BLaER1 treated with 17β-estradiol and CSF1 and Interleukin-3, amounts not matched to agents 10 nM and 100 nM (cell line): Measurements from ENCODE around the gene BMERB1.
A peak's percentile ranks its signal among the peaks of the same experiment; 100 is the strongest.

ENCODE experiments used
- H3K27ac ChIP-seq, 11 experiments: shearing (Covaris generic); formaldehyde crosslinking; 2 replicates each; pipeline ENCODE4 v1.8.1; 2022
- H3K27me3 ChIP-seq, 11 experiments: shearing (Covaris generic); formaldehyde crosslinking; 2 replicates each; pipeline ENCODE4 v1.8.1; 2022
- H3K36me3 ChIP-seq, 11 experiments: shearing (Covaris generic); formaldehyde crosslinking; 2 replicates each; pipeline ENCODE4 v1.8.1; 2022
- H3K4me1 ChIP-seq, 10 experiments: shearing (Covaris generic); formaldehyde crosslinking; 2 replicates each; pipeline ENCODE4 v1.8.1; 2022
- H3K4me2 ChIP-seq, 11 experiments: shearing (Covaris generic); formaldehyde crosslinking; 2 replicates each; pipeline ENCODE4 v1.8.1; 2022
- H3K4me3 ChIP-seq, 10 experiments: shearing (Covaris generic); formaldehyde crosslinking; 2 replicates each; pipeline ENCODE4 v1.8.1; 2022
- H3K9ac ChIP-seq, 11 experiments: shearing (Covaris generic); formaldehyde crosslinking; 2 replicates each; pipeline ENCODE4 v1.8.1; 2022
- H3K9me3 ChIP-seq, 11 experiments: shearing (Covaris generic); formaldehyde crosslinking; replicated peaks in 1 of 11; 2 replicates each; pipeline ENCODE4 v1.8.1; 2022
- H4K20me1 ChIP-seq, 11 experiments: shearing (Covaris generic); formaldehyde crosslinking; 2 replicates each; pipeline ENCODE4 v1.8.1; 2022
- Cebpa-rat ChIP-seq, 11 experiments: shearing (Covaris generic); IDR thresholded peaks; 2 replicates each; pipeline ENCODE4 v1.8.1; 2022

BMERB1 gene

DNA sequence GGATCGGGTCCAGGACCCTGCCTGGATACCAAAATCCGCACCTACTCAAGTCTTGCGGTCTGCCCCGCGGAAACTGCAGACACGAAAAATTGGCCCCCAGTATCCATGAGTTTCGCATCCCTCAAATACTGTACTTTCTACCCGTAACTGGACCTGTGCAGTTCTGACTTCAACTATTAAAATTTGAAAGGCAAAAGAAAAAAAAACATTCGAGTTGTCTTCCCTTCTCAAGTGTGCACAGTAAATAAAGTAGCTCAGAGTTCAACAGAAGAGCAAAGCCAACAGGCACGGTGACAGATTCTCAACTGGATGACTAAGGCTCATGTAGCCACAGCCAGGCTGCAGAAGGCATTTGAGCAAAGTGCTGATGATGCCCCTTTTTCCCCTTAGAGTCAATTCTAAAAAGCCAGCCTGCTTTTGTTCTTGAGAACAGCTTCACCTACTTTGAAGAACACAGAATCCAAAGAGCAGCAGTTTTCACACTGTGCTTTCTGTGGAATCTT is 176.0 kb downstream of the BMERB1 start:
- Histone ChIP-seq H4K20me1 (no peaks in the 10 kb centered on the region; a peak in 1 of 22 replicates), H3K36me3 (peaks cover 99 to 100% (median 100%) of the 10 kb centered on the region in 11 experiments), H3K27ac (peak overlapping the region in 2 of 11 experiments; percentile 36; a peak in 3 of 22 replicates), H3K4me2 (peak overlapping the region in 3 of 11 experiments; percentile 28 to 68 (median 36); a peak in 5 of 22 replicates), H3K4me3 (no peak overlapping the region), H3K27me3 (no peaks in the 10 kb centered on the region), H3K4me1 (peaks cover 0 to 69% (median 4%) of the 10 kb centered on the region in 10 experiments; a peak in 9 of 20 replicates), H3K9ac (no peak overlapping the region), H3K9me3 (no peaks in the 10 kb centered on the region)
- no peak for TF ChIP-seq Cebpa-rat (IDR thresholded peaks at IDR 0.05)

DNA sequence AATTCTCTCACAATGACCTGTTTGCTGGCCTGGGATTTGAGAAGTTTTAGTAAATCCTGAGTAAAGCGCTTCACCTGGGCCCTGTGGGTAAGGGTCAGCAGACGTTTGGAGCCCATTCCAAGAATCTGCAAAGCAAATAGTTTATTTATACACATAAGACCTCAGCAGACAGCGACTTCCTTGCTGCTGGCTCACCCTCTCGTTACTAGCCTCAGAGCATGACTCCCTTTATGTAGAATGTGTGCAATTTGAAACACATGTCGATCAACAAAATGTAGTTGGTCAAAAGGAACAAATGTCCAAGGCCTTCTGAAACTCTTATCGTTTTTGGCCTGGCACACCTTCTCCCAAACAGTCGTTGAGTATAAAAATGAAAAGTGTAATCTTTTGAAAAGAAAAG is 177.2 kb downstream of the BMERB1 start:
- Histone ChIP-seq H3K4me1 (peaks cover 0 to 58% (median 2%) of the 10 kb centered on the region in 10 experiments; a peak in 9 of 20 replicates), H3K27ac (no peak overlapping the region), H3K4me3 (no peak overlapping the region), H3K9me3 (no peaks in the 10 kb centered on the region), H3K27me3 (no peaks in the 10 kb centered on the region), H3K36me3 (peaks cover 99 to 100% (median 100%) of the 10 kb centered on the region in 11 experiments), H3K9ac (no peak overlapping the region), H4K20me1 (no peaks in the 10 kb centered on the region), H3K4me2 (no peak overlapping the region)
- no peak for TF ChIP-seq Cebpa-rat (IDR thresholded peaks at IDR 0.05)

DNA sequence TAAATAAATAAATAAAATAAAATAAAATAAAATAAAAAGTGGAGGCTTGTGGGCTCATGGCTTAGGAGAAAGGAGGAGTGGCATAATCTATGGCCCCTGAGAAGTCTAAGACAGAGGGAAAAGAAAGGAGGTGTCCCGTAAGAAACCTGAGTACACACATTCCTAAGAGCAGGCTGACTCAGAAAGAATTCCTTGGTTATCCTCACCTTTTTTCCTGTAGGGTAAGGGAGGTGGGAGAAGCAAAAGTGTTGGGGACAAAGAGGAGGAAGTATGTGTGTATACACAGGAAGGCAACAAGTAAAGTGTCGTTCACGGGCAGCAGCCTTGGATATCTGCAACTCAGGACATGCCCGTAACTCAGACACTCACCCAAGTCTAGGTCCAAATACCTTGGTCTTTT is 179.3 kb downstream of the BMERB1 start:
- peaks cover 99 to 100% (median 100%) of the 10 kb centered on the region in 11 experiments for H3K36me3 ChIP-seq
- no peak overlapping the region for H3K27ac ChIP-seq
- H3K9me3 ChIP-seq = no peaks in the 10 kb centered on the region
- H4K20me1 ChIP-seq = no peaks in the 10 kb centered on the region
- peaks cover 0 to 37% (median 0%) of the 10 kb centered on the region in 10 experiments; a peak in 7 of 20 replicates for H3K4me1 ChIP-seq
- H3K27me3 ChIP-seq = no peaks in the 10 kb centered on the region
- no peak overlapping the region for H3K4me3 ChIP-seq
- H3K9ac ChIP-seq = no peak overlapping the region
- no peak for TF ChIP-seq Cebpa-rat (IDR thresholded peaks at IDR 0.05)
- no peak overlapping the region for H3K4me2 ChIP-seq

DNA sequence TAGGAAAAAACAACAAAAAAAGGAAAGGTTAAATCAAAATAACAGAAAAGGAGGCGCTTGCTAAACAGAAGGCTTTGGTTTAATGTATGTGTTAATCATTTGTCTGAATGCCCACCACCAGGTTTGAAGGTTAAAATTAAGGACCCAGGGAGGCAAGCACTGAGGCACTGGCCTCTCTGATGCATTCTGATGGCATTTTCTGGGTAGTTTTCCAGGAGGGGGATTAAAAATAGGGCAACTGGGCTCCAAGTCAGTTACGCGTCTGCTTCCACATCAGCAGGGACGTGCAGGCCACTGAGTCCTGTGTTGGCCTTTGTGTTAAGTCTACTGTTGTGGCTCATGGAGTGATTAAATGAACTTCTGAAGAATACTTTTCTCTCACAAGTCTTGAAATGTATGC is 181.6 kb downstream of the BMERB1 start:
- Histone ChIP-seq H3K27ac (no peak overlapping the region; a peak in 1 of 22 replicates), H3K4me3 (no peak overlapping the region), H3K4me2 (no peak overlapping the region), H3K9ac (no peak overlapping the region), H3K9me3 (no peaks in the 10 kb centered on the region), H3K36me3 (peaks cover 94 to 100% (median 100%) of the 10 kb centered on the region in 11 experiments), H3K27me3 (no peaks in the 10 kb centered on the region), H4K20me1 (no peaks in the 10 kb centered on the region), H3K4me1 (peaks cover 0 to 15% (median 12%) of the 10 kb centered on the region in 10 experiments; a peak in 19 of 20 replicates)
- no peak for TF ChIP-seq Cebpa-rat (IDR thresholded peaks at IDR 0.05)

DNA sequence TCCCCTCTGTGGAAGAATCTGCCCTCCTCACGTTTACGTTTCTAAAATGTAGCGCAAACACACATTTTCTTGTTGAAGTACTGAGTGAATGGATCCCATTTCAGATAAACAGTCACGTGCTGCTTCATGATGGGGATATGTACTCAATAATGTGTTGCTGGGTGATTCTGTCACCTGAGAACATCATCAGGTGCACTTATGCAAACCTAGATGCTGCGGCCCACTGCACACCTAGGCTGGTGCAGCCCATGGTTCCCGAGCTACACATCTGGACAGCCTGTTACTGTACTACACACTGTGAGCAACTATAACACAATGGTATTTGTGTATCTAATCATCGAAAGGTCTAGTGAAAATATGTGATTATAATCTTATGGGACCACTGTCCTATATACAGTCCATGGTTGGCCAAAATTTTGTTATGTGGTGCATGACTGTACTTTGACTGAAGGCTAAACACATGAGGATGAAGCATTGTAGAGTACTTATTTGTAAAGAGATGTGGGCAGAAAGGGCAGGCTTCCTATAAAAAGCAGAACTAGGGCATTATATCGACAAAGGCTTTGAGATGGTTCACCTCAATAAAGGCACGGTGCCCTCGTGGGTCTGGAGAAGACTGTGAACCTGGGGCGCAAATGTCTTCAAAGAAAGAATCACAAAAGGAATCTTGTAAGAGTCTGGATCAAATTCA is 182.2 kb downstream of the BMERB1 start:
- no peak overlapping the region for H3K9ac ChIP-seq
- no peak overlapping the region for H3K4me3 ChIP-seq
- no peak overlapping the region for H3K4me2 ChIP-seq
- H3K27me3 ChIP-seq = no peaks in the 10 kb centered on the region
- H3K9me3 ChIP-seq = no peaks in the 10 kb centered on the region
- no peaks in the 10 kb centered on the region for H4K20me1 ChIP-seq
- H3K27ac ChIP-seq = no peak overlapping the region
- peaks cover 3 to 21% (median 17%) of the 10 kb centered on the region in 10 experiments; a peak in 16 of 20 replicates for H3K4me1 ChIP-seq
- peaks cover 94 to 100% (median 100%) of the 10 kb centered on the region in 11 experiments for H3K36me3 ChIP-seq
- no peak for TF ChIP-seq Cebpa-rat (IDR thresholded peaks at IDR 0.05)

DNA sequence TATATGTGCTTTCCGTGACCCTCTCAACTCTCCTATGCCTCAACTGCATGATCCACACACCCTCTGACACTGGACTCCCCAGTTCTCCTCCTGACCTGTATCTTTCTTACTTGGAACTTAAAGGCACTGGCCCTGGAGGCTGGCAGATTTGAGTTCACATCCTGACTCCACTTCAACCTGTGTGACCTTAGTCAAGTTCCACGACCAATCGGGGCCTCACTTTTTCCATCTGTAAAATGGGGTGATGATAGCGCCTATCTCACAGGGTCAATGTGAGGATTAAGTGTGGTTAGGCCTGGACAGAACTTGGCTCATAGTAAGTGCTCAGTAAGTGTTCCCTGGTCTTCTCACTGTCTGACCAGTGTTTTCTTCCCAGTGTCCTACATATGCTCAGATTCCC is 183.5 kb downstream of the BMERB1 start:
- Histone ChIP-seq H4K20me1 (no peaks in the 10 kb centered on the region), H3K4me3 (no peak overlapping the region), H3K36me3 (peaks cover 94 to 100% (median 100%) of the 10 kb centered on the region in 11 experiments), H3K27me3 (no peaks in the 10 kb centered on the region), H3K9me3 (no peaks in the 10 kb centered on the region), H3K9ac (no peak overlapping the region), H3K27ac (no peak overlapping the region), H3K4me1 (peaks cover 0 to 33% (median 30%) of the 10 kb centered on the region in 10 experiments; a peak in 15 of 20 replicates), H3K4me2 (no peak overlapping the region)
- no peak for TF ChIP-seq Cebpa-rat (IDR thresholded peaks at IDR 0.05)

DNA sequence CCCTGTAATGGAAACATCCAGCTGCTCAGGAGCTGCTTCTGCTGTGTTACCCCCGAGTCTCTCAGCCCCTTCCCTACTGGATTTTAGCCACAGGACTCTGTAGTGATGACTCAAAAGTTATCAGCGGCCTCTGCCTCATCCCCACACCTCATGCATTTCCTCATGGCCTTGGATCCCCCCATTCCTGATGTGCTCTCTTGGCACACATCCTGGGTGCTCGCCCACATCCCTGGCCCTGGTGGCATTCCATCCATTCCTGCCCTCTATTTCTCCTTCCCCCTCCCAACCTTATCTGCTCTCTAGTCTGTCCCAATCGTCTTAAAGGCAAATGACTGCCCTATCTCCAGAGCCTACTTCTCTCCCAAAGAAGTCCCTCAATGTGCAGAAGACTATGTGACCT is 184.0 kb downstream of the BMERB1 start:
- H3K4me3 ChIP-seq = no peak overlapping the region
- peaks cover 92 to 100% (median 100%) of the 10 kb centered on the region in 11 experiments for H3K36me3 ChIP-seq
- no peak overlapping the region for H3K27ac ChIP-seq
- H3K9ac ChIP-seq = no peak overlapping the region
- no peak overlapping the region for H3K4me2 ChIP-seq
- H3K27me3 ChIP-seq = no peaks in the 10 kb centered on the region
- H3K4me1 ChIP-seq = peaks cover 0 to 36% (median 30%) of the 10 kb centered on the region in 10 experiments; a peak in 15 of 20 replicates
- no peaks in the 10 kb centered on the region for H3K9me3 ChIP-seq
- no peaks in the 10 kb centered on the region for H4K20me1 ChIP-seq
- no peak for TF ChIP-seq Cebpa-rat (IDR thresholded peaks at IDR 0.05)

DNA sequence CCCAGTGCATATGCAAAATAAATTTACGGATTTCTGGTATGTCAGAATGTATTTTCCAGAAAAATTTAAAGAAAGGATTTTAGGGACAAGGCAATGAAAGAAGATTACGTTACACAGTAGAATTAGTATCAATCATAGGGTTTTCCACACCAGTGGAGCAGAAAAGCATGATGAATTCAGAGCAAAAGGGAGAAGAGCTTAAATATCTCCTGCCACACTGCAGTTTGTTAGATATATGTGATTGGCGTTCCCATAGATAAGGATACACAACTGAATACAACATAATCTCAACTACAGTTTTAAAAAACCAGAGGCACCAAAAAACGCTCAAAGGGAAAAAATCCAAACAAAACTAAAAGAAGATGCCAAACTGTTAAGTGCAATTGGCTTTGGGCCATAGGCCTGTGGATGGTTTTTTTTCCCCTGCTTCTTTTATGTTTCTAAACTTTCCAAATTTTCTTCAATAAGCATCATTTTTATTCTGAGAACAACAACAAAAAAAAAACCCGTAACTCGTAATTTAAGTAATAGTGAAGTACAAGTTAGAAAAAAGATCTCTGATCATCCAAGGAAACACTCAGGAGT is 186.3 kb downstream of the BMERB1 start:
- TF ChIP-seq Cebpa-rat (IDR thresholded peaks at IDR 0.05) = no peak
- no peak overlapping the region for H3K4me3 ChIP-seq

DNA sequence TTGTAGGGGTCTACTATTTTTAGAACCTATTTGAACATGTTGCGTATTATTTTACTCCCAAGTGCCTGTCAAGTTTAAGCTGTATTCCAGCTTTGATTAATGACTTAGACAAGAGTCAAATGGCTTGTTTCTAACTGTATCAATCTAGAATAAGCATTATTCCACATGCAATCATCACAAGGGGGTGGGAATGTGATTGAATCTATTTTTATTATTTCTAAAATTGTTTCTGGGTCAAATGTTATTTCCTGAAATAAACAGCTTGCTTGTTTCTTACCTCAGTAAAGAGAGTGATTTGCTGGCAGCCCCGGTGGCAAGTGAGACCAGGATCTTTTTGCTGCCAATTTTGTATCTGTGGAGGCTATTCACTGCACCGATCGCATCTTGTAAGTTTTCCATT is 187.1 kb downstream of the BMERB1 start:
- H3K27me3 ChIP-seq = no peaks in the 10 kb centered on the region
- TF ChIP-seq Cebpa-rat (IDR thresholded peaks at IDR 0.05) = no peak
- H3K4me2 ChIP-seq = peak overlapping the region in 7 of 11 experiments; percentile 16 to 50 (median 22); a peak in 14 of 22 replicates
- peaks cover 0 to 50% (median 30%) of the 10 kb centered on the region in 10 experiments; a peak in 15 of 20 replicates for H3K4me1 ChIP-seq
- peaks cover 0 to 5% (median 0%) of the 10 kb centered on the region in 11 experiments; a peak in 2 of 22 replicates for H4K20me1 ChIP-seq
- peaks cover 92 to 100% (median 100%) of the 10 kb centered on the region in 11 experiments for H3K36me3 ChIP-seq
- H3K9me3 ChIP-seq = no peaks in the 10 kb centered on the region; a peak in 1 of 22 replicates
- no peak overlapping the region; a peak in 1 of 22 replicates for H3K9ac ChIP-seq
- H3K4me3 ChIP-seq = no peak overlapping the region
- peak overlapping the region in 3 of 11 experiments; percentile 20 to 38 (median 31); a peak in 3 of 22 replicates for H3K27ac ChIP-seq

More for the DNA sequence above, 186.3 kb downstream of the BMERB1 start:
- Histone ChIP-seq H3K4me1 (peaks cover 0 to 50% (median 30%) of the 10 kb centered on the region in 10 experiments; a peak in 15 of 20 replicates), H3K4me2 (peak overlapping the region in 7 of 11 experiments; percentile 5 to 50 (median 22); a peak in 12 of 22 replicates), H3K27me3 (no peaks in the 10 kb centered on the region), H3K9ac (peak overlapping the region in 3 of 11 experiments; percentile 18 to 37 (median 33); a peak in 3 of 22 replicates), H3K9me3 (no peaks in the 10 kb centered on the region; a peak in 1 of 22 replicates), H3K27ac (peak overlapping the region in 4 of 11 experiments; percentile 20 to 38 (median 34); a peak in 5 of 22 replicates), H3K36me3 (peaks cover 92 to 100% (median 100%) of the 10 kb centered on the region in 11 experiments), H4K20me1 (peaks cover 0 to 2% (median 0%) of the 10 kb centered on the region in 11 experiments; a peak in 1 of 22 replicates)
